Activated CD4-positive, alpha-beta T cell treated with anti-CD3 and anti-CD28 coated beads, Interleukin-2, amount 10 ng/mL, durations not matched to agents 24 days and 14 days (primary cell): Measurements from ENCODE around the gene USP12. TPM values are rescaled to one million over a fixed set of nuclear protein-coding genes. Genes with fewer than 3 reads are reported as not detected.
A peak's percentile ranks its signal among the peaks of the same experiment; 100 is the strongest.

Experiments
- DNase-seq: peaks from one replicate; pipeline ENCODE4 v3.0.0; 2022
- H3K27ac Mint-ChIP-seq: one replicate; pipeline ENCODE4 v1.8.0; 2022; ENCODE audit warnings: mild to moderate bottlenecking, mixed read lengths
- H3K27me3 Mint-ChIP-seq: one replicate; pipeline ENCODE4 v1.8.0; 2022; ENCODE audit warnings: mixed read lengths
- H3K36me3 Mint-ChIP-seq: one replicate; pipeline ENCODE4 v1.8.0; 2022; ENCODE audit warnings: low read depth, mild to moderate bottlenecking, mixed read lengths
- H3K4me1 Mint-ChIP-seq: one replicate; pipeline ENCODE4 v1.8.0; 2021; ENCODE audit warnings: mixed read lengths
- H3K4me3 Mint-ChIP-seq: one replicate; pipeline ENCODE4 v1.8.0; 2022; ENCODE audit warnings: mild to moderate bottlenecking, moderate library complexity, mixed read lengths
- H3K9me3 Mint-ChIP-seq: one replicate; pipeline ENCODE4 v1.8.0; 2021; ENCODE audit warnings: mixed read lengths
- intact Hi-C: fragments of 100-400 bp; cut with micrococcal nuclease; formaldehyde crosslinking; loops from one replicate; pipeline ENCODE4 v1.15.1; 2023
- total RNA-seq: library from RNA; stranded (reverse); gene quantifications from 2 replicates; pipeline ENCODE4 v1.2.3, GENCODE V29; 2022

Gene USP12
- total RNA-seq, 1 donor from 2014 or later = 47.0 TPM

- peaks cover 2% of the 10 kb centered on the region for H3K27me3 Mint-ChIP-seq
- peaks cover 28% of the 10 kb centered on the region for H3K4me1 Mint-ChIP-seq
- no peak overlapping the region for H3K27ac Mint-ChIP-seq
- DNase-seq = no peak
- H3K9me3 Mint-ChIP-seq = no peaks in the 10 kb centered on the region
- H3K4me3 Mint-ChIP-seq = no peak overlapping the region
- peaks cover 2% of the 10 kb centered on the region for H3K36me3 Mint-ChIP-seq
- intact Hi-C loops = loop anchor here (5.0 to 10.0 kb wide), 2 partner anchors 97 to 280 kb away; partner anchors contain the start of genes MTIF3 and RASL11A
Observed at GRCh38 chr13:27174766-27175455, 3.3 kb upstream of the USP12 start.

DNA sequence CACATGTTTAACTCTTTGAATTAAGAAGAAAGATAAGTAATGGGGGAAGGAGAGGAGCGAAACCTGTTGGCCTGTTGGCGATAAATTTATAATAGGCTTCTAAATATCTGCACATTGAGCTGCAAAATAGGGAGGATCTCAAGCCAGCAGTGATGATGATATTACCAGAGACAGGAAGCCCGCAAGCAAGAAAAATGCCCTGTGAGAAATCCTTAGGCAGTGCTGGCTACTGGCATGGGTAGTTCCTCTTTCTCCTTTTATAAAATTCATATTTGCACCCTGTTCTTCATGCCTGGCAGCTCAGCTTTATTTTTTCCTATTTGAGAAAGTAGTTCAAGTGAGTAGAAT is 858 bp upstream of the USP12 start:
- H3K36me3 Mint-ChIP-seq = peaks cover 2% of the 10 kb centered on the region
- H3K27ac Mint-ChIP-seq = peak overlapping the region; percentile 83
- H3K9me3 Mint-ChIP-seq = no peaks in the 10 kb centered on the region
- intact Hi-C loops = loop anchor here (1.0 to 10.0 kb wide), 4 partner anchors 23 to 282 kb away; partner anchors contain the start of genes MTIF3, RASL11A and RPL21
- H3K27me3 Mint-ChIP-seq = no peaks in the 10 kb centered on the region
- peak; percentile 71 for DNase-seq
- peaks cover 45% of the 10 kb centered on the region for H3K4me1 Mint-ChIP-seq
- peak overlapping the region; percentile 82 for H3K4me3 Mint-ChIP-seq

DNA sequence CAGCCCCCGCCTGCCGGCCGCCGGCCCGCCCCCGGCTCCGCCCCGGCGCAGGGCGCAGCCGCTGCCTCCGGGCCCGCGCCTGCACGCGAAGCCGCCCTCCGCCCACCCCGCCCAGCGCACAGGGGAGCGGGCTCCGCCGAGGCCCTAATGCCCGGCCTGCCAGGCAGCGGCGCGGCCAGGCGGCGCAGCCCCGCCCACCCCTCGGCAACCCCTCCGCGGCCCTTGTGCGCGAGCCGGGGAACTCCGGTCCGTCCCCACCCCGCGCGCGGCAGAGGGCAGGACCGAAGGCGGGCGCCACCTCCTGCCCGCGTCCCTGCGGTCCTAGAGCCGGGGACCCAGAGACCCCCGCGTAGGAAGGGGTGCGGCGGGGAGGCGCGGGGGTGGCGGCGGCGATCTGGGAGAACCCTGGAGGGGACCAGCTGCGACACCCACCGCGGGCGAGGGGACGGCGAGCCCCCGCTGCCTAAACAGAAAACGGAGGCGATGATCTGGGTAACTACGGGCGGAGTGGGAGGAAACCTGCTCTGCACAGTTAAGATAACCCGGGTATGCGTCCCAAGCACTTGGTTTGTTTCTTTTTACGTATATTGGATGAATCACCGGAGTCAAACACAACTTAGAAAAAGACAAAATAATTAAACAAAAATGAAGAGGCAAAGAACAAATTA is 350 bp upstream of the USP12 start:
- Mint-ChIP-seq H3K36me3 (peaks cover 2% of the 10 kb centered on the region), H3K4me1 (peaks cover 45% of the 10 kb centered on the region), H3K27ac (peak overlapping the region; percentile 83), H3K9me3 (no peaks in the 10 kb centered on the region), H3K4me3 (peak overlapping the region; percentile 82), H3K27me3 (no peaks in the 10 kb centered on the region)
- intact Hi-C loops = loop anchor here (1.0 to 10.0 kb wide), 7 partner anchors 23 to 449 kb away; partner anchors contain the start of genes LNX2, MTIF3, POLR1D and RASL11A
- DNase-seq = peak; percentile 97

DNA sequence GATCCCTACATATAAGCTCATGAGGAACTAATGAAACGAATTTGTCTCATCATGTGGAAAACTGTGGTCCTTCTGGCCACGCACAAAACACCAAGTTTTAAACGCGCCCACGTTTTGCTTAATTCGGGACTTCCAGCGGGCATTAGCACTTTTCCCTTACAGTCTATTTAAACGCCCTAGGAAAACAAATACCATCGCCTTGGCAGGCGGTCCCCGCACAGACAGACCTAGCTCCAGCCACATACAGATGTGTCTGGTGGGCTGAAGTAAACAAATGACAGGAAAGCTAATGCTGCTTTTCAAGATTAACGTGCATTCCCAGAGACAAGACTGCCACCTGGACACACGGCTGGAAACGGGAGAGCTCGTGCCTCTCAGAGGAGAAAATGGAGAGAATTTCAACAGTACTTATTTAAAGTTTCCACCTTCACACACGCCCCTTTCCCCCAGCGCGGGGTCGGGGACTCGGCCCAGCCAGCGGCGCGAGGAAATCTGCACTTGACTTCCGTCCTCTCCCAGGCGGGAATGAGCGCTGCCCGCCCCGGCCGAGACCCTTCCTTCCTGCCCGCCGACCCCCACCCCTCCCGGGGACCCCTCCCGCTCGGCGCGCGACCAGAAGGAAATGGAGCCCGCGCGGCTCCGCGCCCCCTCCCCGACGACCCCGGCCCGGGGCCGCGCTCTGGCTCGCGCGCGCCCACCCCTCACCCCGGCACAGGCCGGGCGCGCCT is 931 bp downstream of the USP12 start:
- intact Hi-C loops = loop anchor here (1.0 to 10.0 kb wide), 7 partner anchors 23 to 450 kb away; partner anchors contain the start of genes LNX2, MTIF3, POLR1D and RASL11A
- H3K36me3 Mint-ChIP-seq = peaks cover 3% of the 10 kb centered on the region
- H3K27me3 Mint-ChIP-seq = no peaks in the 10 kb centered on the region
- H3K4me3 Mint-ChIP-seq = peak overlapping the region; percentile 91
- H3K9me3 Mint-ChIP-seq = no peaks in the 10 kb centered on the region
- DNase-seq = peak; percentile 78
- H3K27ac Mint-ChIP-seq = peak overlapping the region; percentile 93
- H3K4me1 Mint-ChIP-seq = peaks cover 49% of the 10 kb centered on the region

DNA sequence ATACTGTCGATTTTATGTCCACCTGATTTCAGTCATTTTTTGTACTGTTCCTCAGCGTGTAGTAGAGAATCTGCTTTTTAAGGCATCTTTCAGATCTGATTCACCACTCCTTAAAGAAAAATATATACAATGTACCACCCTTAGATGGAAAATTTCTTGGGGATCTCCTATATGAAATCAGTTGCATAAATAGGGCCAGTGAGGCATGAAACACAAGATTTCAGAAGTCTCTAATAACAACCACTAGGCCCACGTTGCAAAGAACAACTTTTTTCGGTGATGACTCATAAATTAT is 1.4 kb downstream of the USP12 start:
- Mint-ChIP-seq H3K27ac (peak overlapping the region; percentile 93), H3K4me1 (peaks cover 53% of the 10 kb centered on the region), H3K9me3 (no peaks in the 10 kb centered on the region), H3K27me3 (no peaks in the 10 kb centered on the region), H3K36me3 (peaks cover 3% of the 10 kb centered on the region), H3K4me3 (peak overlapping the region; percentile 91)
- intact Hi-C loops = loop anchor here (1.0 to 10.0 kb wide), 7 partner anchors 23 to 451 kb away; partner anchors contain the start of genes LNX2, MTIF3, POLR1D and RASL11A
- no peak for DNase-seq

DNA sequence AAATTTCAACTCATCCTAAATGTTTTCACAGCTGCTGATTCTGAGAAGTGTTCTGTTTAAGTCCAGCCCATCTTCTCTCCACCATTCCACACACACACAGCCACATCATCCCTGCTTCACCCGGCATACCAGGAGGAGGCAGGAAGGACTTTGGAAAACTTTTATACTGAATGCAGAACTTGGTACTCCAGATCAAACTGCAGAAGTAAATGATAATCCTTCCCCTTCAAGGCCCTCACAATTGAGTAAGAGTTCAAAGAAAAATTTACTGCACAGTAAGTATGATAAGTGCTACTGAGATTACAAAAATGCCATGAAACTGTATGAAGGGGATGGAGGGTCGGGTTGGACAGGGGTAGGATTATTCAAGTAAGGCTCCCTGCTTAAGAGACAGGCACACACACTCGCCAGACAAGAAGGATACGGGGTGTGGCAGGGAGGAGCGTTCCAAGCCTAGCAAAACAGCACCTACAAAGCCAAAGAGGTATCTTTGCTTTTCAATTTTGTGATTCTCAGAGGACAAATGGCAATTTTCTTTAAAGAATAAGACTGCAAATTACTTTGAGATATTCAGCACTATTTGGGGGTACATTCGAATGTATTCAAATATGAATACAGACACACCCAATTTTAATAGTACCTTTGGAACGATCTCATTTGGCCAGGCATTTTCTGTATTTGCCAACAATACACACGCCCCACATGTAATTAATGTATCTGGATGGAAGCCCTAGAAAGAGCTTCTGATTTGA is 2.5 kb downstream of the USP12 start:
- Mint-ChIP-seq H3K4me1 (peaks cover 48% of the 10 kb centered on the region), H3K36me3 (peaks cover 3% of the 10 kb centered on the region), H3K9me3 (no peaks in the 10 kb centered on the region), H3K4me3 (peak overlapping the region; percentile 91), H3K27me3 (no peaks in the 10 kb centered on the region), H3K27ac (peak overlapping the region; percentile 48)
- DNase-seq = no peak
- intact Hi-C loops = no loop called here

- intact Hi-C loops = no loop called here
- Mint-ChIP-seq H3K36me3 (peaks cover 9% of the 10 kb centered on the region), H3K4me3 (peak overlapping the region; percentile 51)
Observed at GRCh38 chr13:27168086-27168485, 3.5 kb downstream of the USP12 start.

DNA sequence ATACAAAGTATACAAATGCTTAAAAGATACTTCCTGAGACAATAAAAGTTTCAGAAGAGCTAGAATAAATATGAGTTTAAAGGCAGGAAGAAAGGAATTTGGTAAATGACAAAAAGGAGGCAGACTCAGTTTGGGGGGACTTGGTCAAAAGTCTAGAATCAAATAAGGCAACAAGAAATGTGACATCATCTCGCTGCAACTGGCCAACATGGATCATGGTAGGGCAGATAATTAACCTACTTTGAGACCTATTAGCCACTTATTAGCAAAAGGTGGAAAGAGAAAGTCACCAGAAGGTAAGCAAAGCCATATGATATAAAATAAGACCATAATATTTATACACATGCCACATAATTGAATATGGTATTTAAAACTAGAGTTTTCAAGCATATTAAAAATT is 5.3 kb downstream of the USP12 start:
- no peak overlapping the region for H3K4me3 Mint-ChIP-seq
- peaks cover 50% of the 10 kb centered on the region for H3K4me1 Mint-ChIP-seq
- no peak for DNase-seq
- no peaks in the 10 kb centered on the region for H3K27me3 Mint-ChIP-seq
- peaks cover 11% of the 10 kb centered on the region for H3K36me3 Mint-ChIP-seq
- H3K27ac Mint-ChIP-seq = no peak overlapping the region
- no peaks in the 10 kb centered on the region for H3K9me3 Mint-ChIP-seq
- intact Hi-C loops = no loop called here

More at GRCh38 chr13:27168086-27168485, 3.5 kb downstream of the USP12 start:
- Mint-ChIP-seq H3K27me3 (no peaks in the 10 kb centered on the region), H3K9me3 (no peaks in the 10 kb centered on the region), H3K27ac (peak overlapping the region; percentile 40), H3K4me1 (peaks cover 52% of the 10 kb centered on the region)
- DNase-seq = no peak

DNA sequence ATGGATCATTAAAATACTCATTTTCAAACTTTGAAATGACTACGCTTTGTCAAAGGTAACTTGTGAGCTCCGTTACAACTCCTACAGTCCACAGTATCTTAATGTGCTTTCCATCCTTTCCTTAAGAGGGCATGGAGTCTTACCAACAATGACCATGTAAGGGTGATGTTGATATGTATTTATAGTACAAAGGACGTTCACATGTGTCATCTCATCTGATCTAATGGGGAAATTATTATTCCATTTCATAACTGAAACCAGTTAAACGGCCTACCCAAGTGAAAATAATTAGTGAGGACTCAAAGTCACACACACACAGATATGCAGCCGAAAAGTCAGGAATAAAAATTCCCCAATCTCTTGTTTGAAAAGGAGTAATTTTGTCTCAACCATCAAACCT is 9.6 kb downstream of the USP12 start:
- H3K4me3 Mint-ChIP-seq = no peak overlapping the region

DNA sequence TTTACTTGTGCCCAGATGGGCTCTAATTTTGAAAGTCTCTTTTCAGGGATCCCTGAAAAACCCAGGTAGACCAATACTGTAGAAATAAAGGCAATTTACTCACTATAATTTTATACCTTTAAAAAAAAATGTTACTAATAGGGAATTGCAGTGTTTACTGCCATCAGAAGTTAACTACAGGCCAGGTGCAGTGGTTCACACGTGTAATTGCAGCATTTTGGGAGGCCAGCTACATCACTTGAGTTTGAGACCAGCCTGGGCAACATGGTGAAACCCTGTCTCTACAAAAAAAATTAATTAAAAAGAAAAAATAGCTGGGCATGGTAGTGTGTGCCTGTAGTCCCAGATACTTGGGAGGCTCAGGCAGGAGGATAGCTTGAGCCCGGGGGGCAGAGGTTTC is 10.2 kb downstream of the USP12 start:
- no peak for DNase-seq
- Mint-ChIP-seq H3K9me3 (peaks cover 7% of the 10 kb centered on the region), H3K36me3 (peaks cover 29% of the 10 kb centered on the region), H3K27ac (no peak overlapping the region), H3K4me1 (peaks cover 37% of the 10 kb centered on the region), H3K27me3 (no peaks in the 10 kb centered on the region), H3K4me3 (no peak overlapping the region)
- intact Hi-C loops = no loop called here

More for the DNA sequence above, 9.6 kb downstream of the USP12 start:
- Mint-ChIP-seq H3K27me3 (no peaks in the 10 kb centered on the region), H3K9me3 (peaks cover 7% of the 10 kb centered on the region), H3K36me3 (peaks cover 26% of the 10 kb centered on the region), H3K4me1 (peaks cover 39% of the 10 kb centered on the region), H3K27ac (no peak overlapping the region)
- no peak for DNase-seq
- intact Hi-C loops = no loop called here

- peaks cover 12% of the 10 kb centered on the region for H3K9me3 Mint-ChIP-seq
- H3K27me3 Mint-ChIP-seq = no peaks in the 10 kb centered on the region
- intact Hi-C loops = no loop called here
- H3K4me3 Mint-ChIP-seq = no peak overlapping the region
- no peak overlapping the region for H3K27ac Mint-ChIP-seq
- no peak for DNase-seq
- peaks cover 35% of the 10 kb centered on the region for H3K36me3 Mint-ChIP-seq
- H3K4me1 Mint-ChIP-seq = peaks cover 35% of the 10 kb centered on the region
Observed at GRCh38 chr13:27160657-27161295, 10.8 kb downstream of the USP12 start.

GRCh38 chr13:27159806-27160563 is 11.6 kb downstream of the USP12 start:
- H3K36me3 Mint-ChIP-seq = peaks cover 35% of the 10 kb centered on the region
- no peak overlapping the region for H3K4me3 Mint-ChIP-seq
- intact Hi-C loops = no loop called here
- peaks cover 31% of the 10 kb centered on the region for H3K4me1 Mint-ChIP-seq
- H3K27me3 Mint-ChIP-seq = no peaks in the 10 kb centered on the region
- DNase-seq = no peak
- peaks cover 12% of the 10 kb centered on the region for H3K9me3 Mint-ChIP-seq
- no peak overlapping the region for H3K27ac Mint-ChIP-seq
